SK-N-SH (cell line): ENCODE data around the gene QSOX1. TPM values are rescaled to one million over a fixed set of nuclear protein-coding genes. Genes with fewer than 3 reads are reported as not detected.

ENCODE experiments used
- CTCF ChIA-PET: fragments of 300-600, 350-600 bp; formaldehyde crosslinking; extraction: SDS; loops from one replicate; lab custom pipeline; 2021; lab: Yijun Ruan, JAX
- POLR2A ChIA-PET: fragments of 350-600 bp; sonication (Branson Sonifier 250); formaldehyde crosslinking; extraction: SDS; loops from one replicate; lab custom pipeline; 2020; ENCODE audit warnings: antibody characterized with exemption, inconsistent platforms; lab: Yijun Ruan, JAX
- DNase-seq: peaks from one replicate; pipeline ENCODE4 v3.0.0; 2012
- H2AFZ ChIP-seq: fragments of 200-600 bp; sonication (generic); 2 replicates; pipeline ENCODE4 v1.8.1; 2016; ENCODE audit warnings: antibody characterized with exemption, mild to moderate bottlenecking, low read depth
- H3F3A ChIP-seq: fragments of 200-600 bp; sonication (generic); replicated peaks from 2 replicates; pipeline ENCODE3; 2016; ENCODE audit warnings: antibody characterized with exemption, mild to moderate bottlenecking; ENCODE audit not compliant: insufficient read depth
- H3K27ac ChIP-seq, 2 experiments: fragments of 200-500 bp in 1 of 2; fragments of 200-600 bp in 1 of 2; sonication (Bioruptor generic) in 1 of 2; sonication (generic), shearing (Covaris generic) in 1 of 2; 2 replicates each; pipeline versions ENCODE4 v1.5.1 to v1.6.1; 2014 to 2016; ENCODE audit warnings: low read depth in 2 of 2, inconsistent platforms in 1 of 2, low read length in 1 of 2, mild to moderate bottlenecking in 1 of 2, mixed read lengths in 1 of 2
- H3K27me3 ChIP-seq: fragments of 200-600 bp; sonication (generic), shearing (Covaris generic); 2 replicates; pipeline ENCODE4 v1.6.1; 2016; ENCODE audit warnings: mixed run types; ENCODE audit not compliant: insufficient read depth
- H3K36me3 ChIP-seq, 2 experiments: fragments of 200-500 bp in 1 of 2; fragments of 200-600 bp in 1 of 2; sonication (Bioruptor generic) in 1 of 2; sonication (generic) in 1 of 2; replicated peaks in 1 of 2; 2 replicates each; pipeline versions ENCODE3 to v1.5.1; 2014 to 2016; ENCODE audit warnings: low read length in 1 of 2, mild to moderate bottlenecking in 1 of 2; ENCODE audit not compliant: insufficient read depth in 2 of 2, control insufficient read depth in 1 of 2
- H3K4me1 ChIP-seq, 2 experiments: fragments of 200-500 bp in 1 of 2; fragments of 200-600 bp in 1 of 2; sonication (Bioruptor generic) in 1 of 2; sonication (generic), shearing (Covaris generic) in 1 of 2; 2 replicates each; pipeline versions ENCODE4 v1.5.1 to v1.6.1; 2014 to 2016; ENCODE audit warnings: low read depth in 1 of 2, low read length in 1 of 2, mixed run types in 1 of 2; ENCODE audit not compliant: insufficient read depth in 2 of 2, control insufficient read depth in 1 of 2
- H3K4me2 ChIP-seq: fragments of 200-600 bp; sonication (generic), shearing (Covaris generic); 2 replicates; pipeline ENCODE4 v1.6.1; 2017; ENCODE audit warnings: mixed run types
- H3K4me3 ChIP-seq, 2 experiments: fragments of 200-500 bp in 1 of 2; fragments of 200-600 bp in 1 of 2; sonication (Bioruptor generic) in 1 of 2; sonication (generic), shearing (Covaris generic) in 1 of 2; 2 replicates each; pipeline versions ENCODE4 v1.5.1 to v1.8.1; 2014 to 2016; ENCODE audit warnings: low read depth in 2 of 2, inconsistent platforms in 1 of 2, low read length in 1 of 2, mild to moderate bottlenecking in 1 of 2, mixed read lengths in 1 of 2, moderate library complexity in 1 of 2
- H3K79me2 ChIP-seq: fragments of 200-600 bp; sonication (generic); 2 replicates; pipeline ENCODE4 v1.8.1; 2017; ENCODE audit warnings: mild to moderate bottlenecking; ENCODE audit not compliant: insufficient read depth
- H3K9ac ChIP-seq: fragments of 200-600 bp; sonication (generic); 2 replicates; pipeline ENCODE4 v1.6.1; 2017; ENCODE audit warnings: mixed run types
- H3K9me2 ChIP-seq: fragments of 200-600 bp; sonication (generic); 2 replicates; pipeline ENCODE4 v1.6.1; 2017; ENCODE audit warnings: mixed run types
- H3K9me3 ChIP-seq: fragments of 200-600 bp; sonication (generic); 2 replicates; pipeline ENCODE4 v1.6.1; 2017; ENCODE audit warnings: mixed run types, mild to moderate bottlenecking, moderate library complexity
- H4K20me1 ChIP-seq: fragments of 200-600 bp; sonication (generic); 2 replicates; pipeline ENCODE4 v1.6.1; 2017; ENCODE audit warnings: mild to moderate bottlenecking, mixed run types; ENCODE audit not compliant: insufficient read depth
- EP300 ChIP-seq, 2 experiments: IDR thresholded peaks; 2 replicates each; pipeline versions ENCODE4 v1.4.0 to v1.6.1; 2012; ENCODE audit warnings: borderline replicate concordance in 1 of 2, low read depth in 1 of 2, low read length in 1 of 2
- EZH2phosphoT487 ChIP-seq: fragments of 200-600 bp; sonication (generic); IDR thresholded peaks from 2 replicates; pipeline ENCODE4 v1.6.1; 2017; ENCODE audit warnings: low read depth, mixed run types, mild to moderate bottlenecking, antibody characterized with exemption, moderate library complexity, borderline replicate concordance
- FOSL2 ChIP-seq: IDR thresholded peaks from 2 replicates; pipeline ENCODE4 v1.4.0; 2012; ENCODE audit warnings: low read depth, mild to moderate bottlenecking, moderate library complexity, borderline replicate concordance
- FOXJ3 ChIP-seq: sonication (generic); formaldehyde crosslinking; IDR thresholded peaks from 2 replicates; pipeline ENCODE4 v1.5.1; 2020; ENCODE audit warnings: mild to moderate bottlenecking, missing genetic modification reagents
- FOXM1 ChIP-seq: IDR thresholded peaks from 2 replicates; pipeline ENCODE4 v1.4.0; 2012; ENCODE audit warnings: low read depth, mild to moderate bottlenecking
- GATA2 ChIP-seq: sonication (generic); formaldehyde crosslinking; IDR thresholded peaks from 2 replicates; pipeline ENCODE4 v1.5.0; 2020; ENCODE audit warnings: mild to moderate bottlenecking, missing genetic modification reagents
- MAX ChIP-seq: IDR thresholded peaks from 2 replicates; pipeline ENCODE4 v1.4.0; 2012; ENCODE audit warnings: low read depth
- POLR2AphosphoS5 ChIP-seq: IDR thresholded peaks from 2 replicates; pipeline ENCODE4 v1.6.1; 2012; ENCODE audit warnings: low read depth, low read length
- RAD21 ChIP-seq: IDR thresholded peaks from 2 replicates; pipeline ENCODE4 v1.6.1; 2012; ENCODE audit warnings: mild to moderate bottlenecking, low read length
- RCOR1 ChIP-seq: fragments of 150-350 bp; IDR thresholded peaks from 2 replicates; pipeline ENCODE4 v1.6.1; 2017; ENCODE audit warnings: antibody characterized with exemption, low read length
- REST ChIP-seq: IDR thresholded peaks from 2 replicates; pipeline ENCODE4 v1.6.1; 2012; ENCODE audit warnings: mild to moderate bottlenecking, low read depth, low read length, moderate library complexity
- RFX5 ChIP-seq: IDR thresholded peaks from 2 replicates; pipeline ENCODE4 v1.6.1; 2012; ENCODE audit warnings: mild to moderate bottlenecking, improper control_type of control experiment, low read length
- SIN3A ChIP-seq: IDR thresholded peaks from 2 replicates; pipeline ENCODE4 v1.6.1; 2012; ENCODE audit warnings: low read depth, mild to moderate bottlenecking, low read length, moderate library complexity, borderline replicate concordance
- TAF1 ChIP-seq: IDR thresholded peaks from 2 replicates; pipeline ENCODE4 v1.6.1; 2012; ENCODE audit warnings: low read depth, mild to moderate bottlenecking, low read length, moderate library complexity, borderline replicate concordance
- ZBTB33 ChIP-seq: IDR thresholded peaks from 2 replicates; pipeline ENCODE4 v1.4.0; 2012; ENCODE audit warnings: low read depth, borderline replicate concordance
- WGBS: methylation state at CpG from one replicate; pipeline ENCODE4 v1.1.6; 2017; ENCODE audit warnings: low lambda C conversion rate; 5-methylcytosine and 5-hydroxymethylcytosine counted together
- polyA plus RNA-seq, 3 experiments: library from polyadenylated mRNA; depleted of rRNA; stranded (reverse); fragments of >200 nt; gene quantifications; 2 replicates each; pipeline ENCODE4 v1.2.3, GENCODE V29; 2012

Gene QSOX1
- polyA plus RNA-seq, 1 of the 3 experiments (the other 2 are of a cell fraction), result 359 TPM

GRCh38 chr1:180123463-180123936 lies 31.2 kb upstream of the QSOX1 start:
- H3K4me3 ChIP-seq, result no peak overlapping the region
- TF ChIP-seq FOXM1, result no peak
- no peak for TF ChIP-seq RFX5
- no peak for TF ChIP-seq EP300 (IDR thresholded peaks at IDR 0.05; ENCODE audit: borderline replicate concordance in 1 of 2, low read depth in 1 of 2, low read length in 1 of 2)
- no peak for TF ChIP-seq MAX
- TF ChIP-seq RAD21, result no peak
- no peak for TF ChIP-seq TAF1
- no peaks in the 10 kb centered on the region for H3K79me2 ChIP-seq
- no peaks in the 10 kb centered on the region for H3K36me3 ChIP-seq
- no peaks in the 10 kb centered on the region for H3K9me2 ChIP-seq
- no peak overlapping the region for H3K4me2 ChIP-seq
- no peaks in the 10 kb centered on the region for H3K9me3 ChIP-seq
- no peak for DNase-seq
- H3F3A ChIP-seq, result no peaks in the 10 kb centered on the region
- H2AFZ ChIP-seq, result no peak overlapping the region
- ChIA-PET CTCF (no interaction called here), POLR2A (no interaction called here)
- H3K4me1 ChIP-seq, result no peaks in the 10 kb centered on the region
- WGBS, result 58% methylated on average over 4 of the region's 4 CpGs
- H3K27ac ChIP-seq, result no peak overlapping the region
- no peaks in the 10 kb centered on the region for H4K20me1 ChIP-seq
- H3K9ac ChIP-seq, result no peak overlapping the region
- no peaks in the 10 kb centered on the region for H3K27me3 ChIP-seq

GRCh38 chr1:180130651-180131050 lies 24.0 kb upstream of the QSOX1 start:
- Histone ChIP-seq H3K27me3 (no peaks in the 10 kb centered on the region), H3K9me3 (no peaks in the 10 kb centered on the region), H3K9me2 (no peaks in the 10 kb centered on the region), H3F3A (no peaks in the 10 kb centered on the region), H3K4me3 (no peak overlapping the region), H3K27ac (no peak overlapping the region), H2AFZ (no peak overlapping the region), H3K36me3 (no peaks in the 10 kb centered on the region), H4K20me1 (no peaks in the 10 kb centered on the region), H3K4me2 (no peak overlapping the region), H3K4me1 (no peaks in the 10 kb centered on the region), H3K79me2 (no peaks in the 10 kb centered on the region), H3K9ac (no peak overlapping the region)
- DNase-seq, result no peak
- POLR2A ChIA-PET, result no interaction called here
- CTCF ChIA-PET, result no interaction called here
- WGBS, result 80% methylated on average over 2 of the region's 2 CpGs
- TF ChIP-seq SIN3A (no peak), REST (no peak), RCOR1 (no peak), FOXJ3 (CRISPR knock-in tag) (no peak), FOSL2 (no peak), ZBTB33 (no peak), EZH2phosphoT487 (no peak), RAD21 (no peak), GATA2 (CRISPR knock-in tag) (no peak), POLR2AphosphoS5 (no peak)
